Chondrocyte (in vitro differentiated cells): Measurements from ENCODE around the gene SEZ6. TPM values are rescaled to one million over a fixed set of nuclear protein-coding genes. Genes with fewer than 3 reads are reported as not detected.

ENCODE experiments used
- DNase-seq: peaks from one replicate; pipeline ENCODE4 v3.0.0; 2021; ENCODE audit warnings: mixed read lengths, low spot score
- H3K27ac Mint-ChIP-seq: one replicate; pipeline ENCODE4 v1.8.0; 2021; ENCODE audit warnings: mild to moderate bottlenecking, moderate library complexity, mixed read lengths; ENCODE audit not compliant: unreplicated experiment
- H3K27me3 Mint-ChIP-seq: 2 replicates; pipeline ENCODE4 v1.8.0; 2021; ENCODE audit warnings: low read depth, mixed read lengths
- H3K36me3 Mint-ChIP-seq: 2 replicates; pipeline ENCODE4 v1.8.0; 2021; ENCODE audit warnings: low read depth, mixed read lengths
- H3K4me1 Mint-ChIP-seq: 2 replicates; pipeline ENCODE4 v1.8.0; 2021; ENCODE audit warnings: low read depth, mild to moderate bottlenecking, mixed read lengths
- H3K4me3 Mint-ChIP-seq: one replicate; pipeline ENCODE4 v1.8.0; 2021; ENCODE audit warnings: mild to moderate bottlenecking, moderate library complexity, mixed read lengths; ENCODE audit not compliant: unreplicated experiment
- H3K9me3 Mint-ChIP-seq: 2 replicates; pipeline ENCODE4 v1.8.0; 2021; ENCODE audit warnings: low read depth, mixed read lengths
- CTCF ChIP-seq: fragments of 200-600 bp; sonication (generic); IDR thresholded peaks from 2 replicates; pipeline ENCODE4 v1.5.0; 2021; ENCODE audit warnings: antibody characterized with exemption, mild to moderate bottlenecking, moderate library complexity
- total RNA-seq: library from RNA; stranded (reverse); gene quantifications from 3 replicates; pipeline ENCODE4 v1.2.1, GENCODE V29; 2021

The SEZ6 gene
- total RNA-seq, 1 donor from 2014 or later: 0.35 TPM

- H3K9me3 Mint-ChIP-seq: no peaks in the 10 kb centered on the region
- H3K4me1 Mint-ChIP-seq: peaks cover 4% of the 10 kb centered on the region
- H3K4me3 Mint-ChIP-seq: no peak overlapping the region
- no peaks in the 10 kb centered on the region for H3K36me3 Mint-ChIP-seq
- TF ChIP-seq CTCF: no peak
- no peak for DNase-seq
- peaks cover 2% of the 10 kb centered on the region for H3K27me3 Mint-ChIP-seq
- no peak overlapping the region for H3K27ac Mint-ChIP-seq
These were observed 48.4 kb downstream of the SEZ6 start for GRCh38 chr17:28957277-28957991.

- DNase-seq: no peak
- no peak for TF ChIP-seq CTCF
- Mint-ChIP-seq H3K4me3 (no peak overlapping the region), H3K27me3 (no peaks in the 10 kb centered on the region), H3K4me1 (peaks cover 4% of the 10 kb centered on the region), H3K9me3 (no peaks in the 10 kb centered on the region), H3K36me3 (no peaks in the 10 kb centered on the region), H3K27ac (no peak overlapping the region)
These were observed 49.0 kb downstream of the SEZ6 start for GRCh38 chr17:28956861-28957260.

GRCh38 chr17:28956112-28956511 lies 49.7 kb downstream of the SEZ6 start:
- no peak for TF ChIP-seq CTCF
- DNase-seq: no peak

GRCh38 chr17:28955408-28955807 lies 50.4 kb downstream of the SEZ6 start:
- TF ChIP-seq CTCF: no peak
- Mint-ChIP-seq H3K27ac (no peak overlapping the region), H3K36me3 (no peaks in the 10 kb centered on the region), H3K27me3 (no peaks in the 10 kb centered on the region), H3K9me3 (no peaks in the 10 kb centered on the region), H3K4me3 (no peak overlapping the region), H3K4me1 (peaks cover 4% of the 10 kb centered on the region)
- DNase-seq: no peak

More at GRCh38 chr17:28956112-28956511, 49.7 kb downstream of the SEZ6 start:
- no peaks in the 10 kb centered on the region for H3K27me3 Mint-ChIP-seq
- H3K9me3 Mint-ChIP-seq: no peaks in the 10 kb centered on the region
- H3K27ac Mint-ChIP-seq: no peak overlapping the region
- no peak overlapping the region for H3K4me3 Mint-ChIP-seq
- peaks cover 4% of the 10 kb centered on the region for H3K4me1 Mint-ChIP-seq
- H3K36me3 Mint-ChIP-seq: no peaks in the 10 kb centered on the region

- Mint-ChIP-seq H3K9me3 (no peaks in the 10 kb centered on the region), H3K4me1 (peaks cover 4% of the 10 kb centered on the region), H3K27ac (no peak overlapping the region), H3K4me3 (no peak overlapping the region), H3K36me3 (no peaks in the 10 kb centered on the region), H3K27me3 (no peaks in the 10 kb centered on the region)
- DNase-seq: no peak
- TF ChIP-seq CTCF: no peak
These were observed 50.9 kb downstream of the SEZ6 start for GRCh38 chr17:28954886-28955285.
